SK-N-SH (cell line): ENCODE data around the gene GNG10.

Experiments
- TEAD4 ChIP-seq: IDR thresholded peaks from 2 replicates; pipeline ENCODE4 v1.4.0; 2012; ENCODE audit warnings: mild to moderate bottlenecking, borderline replicate concordance; ENCODE audit not compliant: insufficient read depth
- TF ChIP-seq, protein P1 (sequence below): fragments of 200-600 bp; sonication (generic); IDR thresholded peaks from 2 replicates; pipeline ENCODE4 v1.6.1; 2017; ENCODE audit warnings: antibody characterized with exemption, mild to moderate bottlenecking, moderate library complexity

DNA sequence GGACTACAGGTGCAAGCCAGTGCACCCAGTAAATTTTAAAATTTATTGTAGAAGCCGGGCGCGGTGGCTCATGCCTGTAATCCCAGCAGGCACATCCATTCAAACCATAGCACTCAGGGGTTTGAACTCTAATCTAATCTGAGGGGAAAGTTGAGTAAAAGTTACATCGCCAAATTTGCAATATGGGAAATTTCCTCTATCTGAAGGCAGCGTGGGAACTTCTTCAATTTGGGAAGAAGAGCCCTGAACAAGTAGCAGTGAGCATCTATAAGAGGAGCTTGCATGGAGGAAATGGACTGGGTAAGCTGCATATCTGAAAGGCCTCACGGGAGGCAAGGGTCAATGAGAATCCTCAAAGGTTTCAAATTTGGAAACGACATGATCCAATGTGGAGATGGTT lies 33.0 kb upstream of the GNG10 start:
- no peak for TF ChIP-seq TEAD4
- TF ChIP-seq, protein P1, sequence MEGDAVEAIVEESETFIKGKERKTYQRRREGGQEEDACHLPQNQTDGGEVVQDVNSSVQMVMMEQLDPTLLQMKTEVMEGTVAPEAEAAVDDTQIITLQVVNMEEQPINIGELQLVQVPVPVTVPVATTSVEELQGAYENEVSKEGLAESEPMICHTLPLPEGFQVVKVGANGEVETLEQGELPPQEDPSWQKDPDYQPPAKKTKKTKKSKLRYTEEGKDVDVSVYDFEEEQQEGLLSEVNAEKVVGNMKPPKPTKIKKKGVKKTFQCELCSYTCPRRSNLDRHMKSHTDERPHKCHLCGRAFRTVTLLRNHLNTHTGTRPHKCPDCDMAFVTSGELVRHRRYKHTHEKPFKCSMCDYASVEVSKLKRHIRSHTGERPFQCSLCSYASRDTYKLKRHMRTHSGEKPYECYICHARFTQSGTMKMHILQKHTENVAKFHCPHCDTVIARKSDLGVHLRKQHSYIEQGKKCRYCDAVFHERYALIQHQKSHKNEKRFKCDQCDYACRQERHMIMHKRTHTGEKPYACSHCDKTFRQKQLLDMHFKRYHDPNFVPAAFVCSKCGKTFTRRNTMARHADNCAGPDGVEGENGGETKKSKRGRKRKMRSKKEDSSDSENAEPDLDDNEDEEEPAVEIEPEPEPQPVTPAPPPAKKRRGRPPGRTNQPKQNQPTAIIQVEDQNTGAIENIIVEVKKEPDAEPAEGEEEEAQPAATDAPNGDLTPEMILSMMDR = no peak
